GM23248 (cell line): ENCODE data around the gene TENM3.

ENCODE experiments used
- EZH2 ChIP-seq: fragments of 200-600 bp; sonication (generic); IDR thresholded peaks from 2 replicates; pipeline ENCODE4 v1.6.1; 2018; ENCODE audit warnings: antibody characterized with exemption, mild to moderate bottlenecking; ENCODE audit not compliant: insufficient read depth, poor library complexity, severe bottlenecking
- EZH2phosphoT487 ChIP-seq: fragments of 200-600 bp; sonication (generic); IDR thresholded peaks from 2 replicates; pipeline ENCODE4 v1.6.1; 2018; ENCODE audit warnings: antibody characterized with exemption, moderate library complexity, mild to moderate bottlenecking, low read depth; ENCODE audit not compliant: insufficient read depth

DNA sequence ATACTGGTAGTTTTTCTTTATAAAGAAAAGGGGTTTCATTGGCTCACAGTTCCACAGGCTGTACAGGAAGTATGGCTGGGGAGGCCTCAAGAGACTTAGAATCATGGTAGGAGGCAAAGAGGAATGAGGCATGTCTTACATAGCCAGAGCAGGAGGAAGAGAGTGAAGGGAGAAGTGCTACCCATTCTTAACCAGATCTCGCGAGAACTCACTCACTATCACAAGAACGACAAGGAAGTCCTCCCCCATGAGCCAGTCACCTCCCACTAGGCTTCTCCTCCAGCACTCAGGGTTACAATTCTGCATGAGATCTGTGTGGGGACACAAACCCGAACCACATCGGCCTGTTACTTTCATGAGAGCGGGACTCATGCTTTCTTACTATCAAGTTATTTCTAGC lies 240.5 kb downstream of the TENM3 start:
- TF ChIP-seq EZH2 (no peak), EZH2phosphoT487 (no peak)
